G401 (cell line): ENCODE data around the gene KRT35. TPM values are rescaled to one million over a fixed set of nuclear protein-coding genes. Genes with fewer than 3 reads are reported as not detected.

Source experiments
- DNase-seq: peaks from one replicate; pipeline ENCODE4 v3.0.0-alpha.2; 2015; ENCODE audit warnings: low spot score
- in situ Hi-C: cut with HindIII; loops from 2 replicates; pipeline ENCODE4 v1.10.0; 2016; ENCODE audit warnings: low sequenced_read_pairs, mixed read lengths
- total RNA-seq: library from RNA; depleted of rRNA; stranded (reverse); fragments of >200 nt; shearing (Covaris generic); gene quantifications from 2 replicates; pipeline ENCODE4 v1.2.3, GENCODE V29; 2014; rRNA removed

The KRT35 gene
- not detected in 2 replicates for total RNA-seq

DNA sequence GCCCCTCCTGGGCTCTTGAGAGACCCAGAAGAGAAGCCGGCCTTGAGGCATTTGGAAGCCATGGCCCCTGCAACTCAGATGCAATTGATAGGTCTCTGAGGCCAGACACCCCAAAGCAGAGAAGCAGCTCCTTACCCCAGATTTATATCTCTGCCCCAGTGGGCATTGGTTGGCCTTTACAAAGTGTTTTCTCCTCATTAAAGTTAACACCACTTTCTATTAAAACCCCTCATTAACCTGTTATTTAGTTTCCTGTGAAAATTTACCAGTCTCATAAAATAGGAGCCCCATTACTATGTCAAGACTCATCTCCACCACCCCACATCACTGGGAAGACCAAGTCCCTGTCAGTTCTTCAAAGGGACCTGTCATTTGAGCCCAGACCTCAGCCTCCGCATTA, at the start of gene KRT35:
Gene KRT35 (minus strand): TSS at position 116 of the 400 bp plus-strand sequence. CDS start 54 bp downstream, at position 62.
- DNase-seq: no peak
- in situ Hi-C loops: no loop called here

DNA sequence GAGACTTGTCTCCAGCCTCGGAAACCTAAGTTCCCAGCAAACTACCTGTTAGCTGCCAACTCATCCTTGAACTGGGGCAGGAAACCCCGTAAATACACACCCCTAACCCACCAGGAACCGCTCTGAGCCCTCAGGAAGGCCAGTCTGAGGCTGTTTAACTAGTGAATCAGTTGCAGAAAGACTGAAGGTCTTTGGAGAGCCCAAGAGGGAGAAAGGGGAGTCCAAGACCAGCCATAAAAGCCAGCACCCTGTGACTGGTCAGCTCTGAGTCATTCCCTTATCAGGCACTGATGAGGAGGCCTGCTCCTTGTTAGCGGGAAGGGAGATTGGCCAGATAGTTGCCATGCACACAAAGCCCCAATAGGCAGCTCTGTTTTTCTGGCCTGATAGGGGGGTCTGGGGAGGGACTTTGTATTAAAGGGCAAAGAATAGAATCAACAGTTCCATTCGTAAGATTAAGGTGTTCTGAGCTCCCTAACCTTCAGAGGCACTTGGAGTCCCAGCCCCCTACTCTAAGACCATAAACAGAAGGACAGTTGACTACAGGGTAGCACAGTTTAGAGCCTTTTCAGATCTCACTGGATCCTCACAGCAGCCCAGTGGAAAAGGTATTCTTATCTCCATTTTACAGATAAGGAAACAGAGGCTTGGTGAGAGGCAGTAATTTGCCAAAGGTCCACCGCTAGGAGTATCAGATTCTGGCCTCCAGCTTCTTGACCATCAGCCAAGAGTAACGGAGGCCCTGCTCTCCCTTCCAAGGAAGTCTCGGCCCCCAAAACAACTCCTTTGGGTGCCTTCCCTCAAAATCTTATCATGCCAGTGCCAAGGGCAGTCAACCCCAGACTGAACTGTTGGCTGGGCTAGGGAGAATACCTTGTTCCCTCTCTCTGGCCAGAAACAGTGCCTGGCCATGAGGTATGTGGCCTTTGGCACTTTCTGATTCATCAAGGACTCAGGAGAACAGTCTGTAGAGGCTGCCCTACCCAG, 49.4 kb upstream of the KRT35 start:
- DNase-seq: no peak
- in situ Hi-C loops: no loop called here

DNA sequence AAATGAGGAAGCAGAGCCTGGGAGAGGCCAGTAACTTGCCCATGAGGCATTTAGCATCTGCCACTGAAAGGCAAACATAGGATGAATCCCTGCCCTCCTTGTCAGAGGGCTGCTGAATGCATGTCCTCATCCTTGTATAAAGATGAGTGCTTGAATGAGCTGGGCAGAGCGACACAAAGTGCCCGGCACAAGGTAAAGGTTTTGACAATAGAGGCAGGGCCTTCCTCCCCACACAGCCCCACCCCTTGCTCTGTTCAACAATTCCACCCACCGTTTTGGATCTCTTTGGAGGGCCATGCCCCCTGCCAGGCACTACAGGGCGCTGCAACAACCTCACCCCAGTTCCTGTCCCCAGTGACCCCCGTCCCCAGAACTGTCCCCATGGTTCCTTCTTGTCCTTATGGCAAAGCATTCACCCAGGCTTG, 48.6 kb upstream of the KRT35 start:
- DNase-seq: no peak
- in situ Hi-C loops: no loop called here

- no peak for DNase-seq
- in situ Hi-C loops: no loop called here
Observed at GRCh38 chr17:41528959-41529353, 48.0 kb upstream of the KRT35 start.

DNA sequence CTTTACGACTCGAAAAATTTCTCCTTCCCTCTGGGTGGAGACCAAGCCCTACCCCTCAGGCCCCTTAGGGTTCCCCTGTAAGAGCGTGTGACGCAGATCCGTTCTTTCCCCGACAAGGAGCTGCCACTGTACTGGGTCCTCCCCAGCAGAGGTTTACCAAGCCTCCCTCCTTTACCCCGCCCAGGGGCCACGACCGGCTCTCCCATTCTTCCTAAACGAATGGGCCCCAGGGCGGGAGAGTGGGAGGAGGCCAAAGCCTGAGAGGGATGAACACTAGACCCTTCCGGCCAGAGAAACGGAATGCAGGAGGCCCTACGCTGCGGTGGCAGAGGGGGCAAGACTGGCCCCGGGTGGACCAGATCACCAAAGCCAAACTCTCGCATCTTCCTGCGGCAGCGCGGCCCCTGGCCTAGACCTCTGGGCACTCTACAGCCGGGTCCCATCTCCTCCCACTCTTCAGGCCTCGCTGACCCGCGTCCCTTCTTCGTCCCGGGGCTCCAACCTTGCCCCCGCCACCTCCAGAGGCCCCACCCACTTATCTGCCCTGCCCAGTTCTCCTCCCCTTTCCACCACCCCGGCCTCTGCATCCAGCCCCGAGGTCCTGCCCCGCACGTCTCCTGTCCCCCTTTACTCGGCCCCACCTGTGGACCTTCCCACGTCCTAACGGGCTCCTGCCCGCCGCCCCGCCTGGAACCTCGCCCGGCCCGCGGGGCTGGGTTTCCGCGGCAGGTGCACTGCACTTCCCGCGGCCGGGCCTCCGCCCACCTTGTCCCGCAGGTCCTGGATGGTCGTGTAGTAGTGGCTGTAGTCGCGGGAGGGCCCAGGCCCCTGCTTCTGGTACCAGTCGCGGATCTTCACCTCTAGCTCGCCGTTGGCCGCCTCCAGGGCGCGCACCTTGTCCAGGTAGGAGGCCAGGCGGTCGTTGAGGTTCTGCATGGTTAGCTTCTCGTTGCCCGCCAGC, 46.4 kb upstream of the KRT35 start:
- DNase-seq: peak; percentile 46

DNA sequence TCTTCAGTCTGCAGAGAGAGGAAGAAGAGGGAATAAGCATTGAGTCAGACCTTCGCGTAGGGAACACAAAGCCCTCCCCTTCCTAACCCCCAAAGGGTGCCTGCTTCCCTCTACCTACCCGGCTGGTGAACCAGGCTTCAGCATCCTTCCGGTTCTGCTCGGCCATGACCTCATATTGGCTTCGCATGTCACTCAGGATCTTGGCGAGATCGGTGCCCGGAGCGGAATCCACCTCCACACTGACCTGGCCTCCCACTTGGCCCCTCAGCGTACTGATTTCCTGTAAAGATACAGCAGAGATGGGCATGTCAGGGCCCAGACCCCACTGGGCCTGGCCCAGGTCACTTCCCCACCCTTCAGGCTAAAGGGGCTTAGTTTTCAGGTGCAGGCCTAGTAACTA, 43.3 kb upstream of the KRT35 start:
- DNase-seq: no peak
- in situ Hi-C loops: no loop called here

More for the DNA sequence above, 46.4 kb upstream of the KRT35 start:
- in situ Hi-C loops: no loop called here

DNA sequence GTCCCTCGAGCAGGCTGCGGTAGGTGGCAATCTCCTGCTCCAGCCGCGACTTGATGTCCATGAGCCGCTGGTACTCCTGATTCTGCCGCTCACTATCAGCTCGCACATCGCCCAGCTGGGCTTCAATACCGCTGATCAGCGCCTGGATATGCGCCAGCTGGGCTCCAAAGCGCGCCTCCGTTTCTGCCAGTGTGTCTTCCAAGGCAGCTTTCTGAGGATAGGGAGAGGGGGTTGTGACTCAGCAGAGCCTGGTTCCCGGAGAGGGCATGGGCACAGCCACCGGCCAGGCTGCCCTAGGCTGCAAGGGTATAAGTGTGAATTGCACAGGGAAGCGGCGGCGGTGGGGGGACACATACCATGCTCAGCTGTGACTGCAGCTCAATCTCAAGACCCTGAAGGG, 42.8 kb upstream of the KRT35 start:
- in situ Hi-C loops: no loop called here
- no peak for DNase-seq

- in situ Hi-C loops: no loop called here
Observed at GRCh38 chr17:41523225-41523593, 42.3 kb upstream of the KRT35 start.

DNA sequence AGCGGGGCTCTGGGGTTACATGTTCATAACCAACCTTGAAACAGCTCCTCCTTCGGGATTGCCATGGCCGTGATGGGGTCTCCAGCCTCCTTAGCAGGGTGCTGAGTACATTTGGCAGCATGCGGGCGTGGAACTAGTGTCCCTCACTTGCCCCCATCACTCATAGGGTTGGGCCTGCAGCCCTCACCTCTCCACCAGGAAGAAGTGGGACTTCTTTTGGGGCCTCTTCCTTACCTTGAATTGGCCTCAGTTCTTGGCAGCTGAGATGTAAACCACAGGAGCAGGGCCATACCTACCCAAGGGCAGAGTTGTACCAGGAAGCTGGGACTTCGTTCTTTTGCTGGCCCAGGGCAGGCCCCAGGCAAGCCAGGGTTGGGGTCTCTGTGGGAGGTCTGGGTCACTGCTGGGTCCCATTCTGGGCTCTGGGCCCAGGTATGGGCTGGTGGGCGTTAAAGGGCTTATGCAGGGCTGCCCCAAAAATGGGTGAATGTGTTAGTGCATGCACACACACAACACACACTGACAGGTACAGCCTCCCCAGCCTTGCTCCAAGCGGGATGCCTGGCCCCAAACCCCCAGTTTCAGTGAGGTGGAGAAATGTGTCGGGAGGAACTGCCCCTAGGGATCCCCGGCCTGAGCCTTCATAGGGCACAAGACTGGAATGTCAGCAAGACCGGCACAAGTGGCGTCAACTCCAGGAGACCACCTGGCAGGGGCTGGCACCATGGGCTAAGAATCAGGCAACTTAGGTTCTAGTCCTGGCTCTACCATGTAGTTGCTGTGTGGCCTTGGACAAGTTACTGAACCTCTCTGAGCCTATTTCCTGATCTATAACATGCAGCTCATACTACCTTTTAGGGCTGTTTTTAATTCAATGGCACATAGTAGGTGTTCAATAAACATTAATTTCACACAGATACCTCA, 41.6 kb upstream of the KRT35 start:
- in situ Hi-C loops: no loop called here
- DNase-seq: no peak

More at GRCh38 chr17:41523225-41523593, 42.3 kb upstream of the KRT35 start:
- no peak for DNase-seq

DNA sequence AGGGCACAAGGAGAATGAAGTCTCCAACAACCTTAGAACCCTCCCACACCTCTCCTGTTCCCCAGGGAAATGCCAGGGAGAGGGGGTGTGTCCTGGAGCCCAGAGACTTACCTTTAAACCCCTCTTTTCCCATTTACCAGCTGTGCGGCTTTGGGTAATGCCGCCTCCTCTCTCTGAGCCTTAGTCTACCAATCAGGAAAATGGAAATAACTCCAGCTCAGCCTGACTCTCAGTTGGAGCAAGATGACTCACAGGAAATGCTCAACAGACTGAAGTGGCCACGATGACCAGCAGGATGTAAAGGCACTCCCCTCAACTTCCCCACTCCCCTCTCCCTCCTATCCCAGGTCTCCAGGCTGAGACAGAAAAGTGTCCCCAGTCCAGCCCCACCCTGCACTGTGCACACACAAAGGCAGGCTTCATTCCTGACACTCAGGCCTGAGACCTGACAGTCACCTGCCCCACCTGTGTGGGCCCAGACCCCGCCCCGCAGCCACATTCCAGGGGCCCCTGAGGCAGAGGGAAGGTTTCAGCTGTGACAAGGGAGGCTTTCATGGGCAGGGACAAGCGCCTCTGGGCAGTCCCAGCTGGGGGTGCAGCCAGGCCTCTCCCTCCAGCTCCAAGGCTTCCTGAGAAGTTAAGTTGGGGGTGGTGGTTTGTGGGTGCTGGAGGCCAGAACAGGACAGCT, 40.8 kb upstream of the KRT35 start:
- DNase-seq: no peak
- in situ Hi-C loops: no loop called here

DNA sequence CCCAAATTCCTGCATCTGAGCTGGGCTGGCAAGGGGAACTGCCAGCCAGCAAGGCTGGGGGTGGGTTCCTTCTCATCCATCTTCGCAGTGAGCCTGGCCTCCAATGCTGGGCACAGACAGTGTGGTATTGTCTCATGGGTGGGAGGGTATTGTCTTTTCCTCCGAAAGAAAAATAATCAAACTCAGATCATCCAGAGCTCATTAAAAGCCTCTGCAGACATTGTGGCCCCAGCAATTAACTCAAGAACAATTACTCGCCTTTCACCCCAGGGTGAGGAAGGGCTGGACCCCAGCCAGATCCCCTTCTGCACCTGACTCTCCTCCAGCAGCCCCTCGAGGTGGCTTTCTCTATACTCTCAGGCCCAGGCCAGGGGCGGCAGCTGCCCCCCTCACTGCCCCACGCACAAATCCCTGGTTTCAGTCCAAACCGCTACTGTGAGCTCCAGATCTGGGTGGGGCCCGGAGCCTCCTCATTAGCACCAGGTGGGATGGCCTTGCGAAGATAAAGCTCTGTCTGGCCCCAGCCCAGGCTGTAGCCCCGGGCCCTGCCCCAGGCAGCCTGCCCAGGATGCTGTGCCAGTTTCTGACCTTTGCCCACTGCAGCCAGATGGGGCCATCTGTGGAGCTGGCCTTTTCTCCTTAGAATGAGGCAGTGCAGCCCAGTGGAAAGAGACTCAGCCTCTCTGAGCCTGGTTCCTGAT, 40.0 kb upstream of the KRT35 start:
- in situ Hi-C loops: no loop called here
- no peak for DNase-seq

DNA sequence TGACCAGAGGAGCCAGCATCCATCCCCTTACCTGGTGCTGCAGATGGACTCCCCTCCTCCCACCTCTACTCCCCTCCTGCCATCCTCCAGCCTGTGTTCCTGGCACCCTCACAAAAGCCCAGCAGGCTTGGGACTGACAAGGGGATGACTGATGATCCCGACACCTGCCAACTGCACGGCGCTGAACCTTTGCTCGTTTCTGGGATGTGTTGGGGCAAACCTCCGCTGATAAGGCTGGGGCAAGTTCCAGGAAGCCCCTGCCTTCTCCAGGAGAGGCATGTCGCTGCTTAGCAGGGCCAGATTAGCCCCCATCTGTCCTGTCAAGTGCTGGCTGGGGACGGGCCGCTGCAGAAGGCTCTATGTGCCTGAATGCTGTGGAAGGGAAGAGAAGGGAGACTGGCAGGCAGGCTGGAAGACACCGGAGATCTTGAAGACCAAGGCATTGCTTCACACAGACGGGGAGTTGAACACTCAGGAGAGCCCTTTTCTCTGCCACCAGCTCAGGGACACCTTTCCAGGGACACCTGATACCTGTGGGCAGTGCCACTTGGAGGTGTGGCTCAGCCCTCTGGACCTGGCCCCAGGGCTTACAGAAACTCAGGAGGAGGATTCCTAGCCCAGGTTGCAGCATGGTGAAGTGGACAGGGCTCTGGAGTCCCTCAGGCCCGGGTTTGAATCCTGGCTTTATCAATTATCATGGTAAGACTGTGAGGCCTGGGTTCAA, 38.7 kb upstream of the KRT35 start:
- DNase-seq: peak; percentile 76
- in situ Hi-C loops: no loop called here

DNA sequence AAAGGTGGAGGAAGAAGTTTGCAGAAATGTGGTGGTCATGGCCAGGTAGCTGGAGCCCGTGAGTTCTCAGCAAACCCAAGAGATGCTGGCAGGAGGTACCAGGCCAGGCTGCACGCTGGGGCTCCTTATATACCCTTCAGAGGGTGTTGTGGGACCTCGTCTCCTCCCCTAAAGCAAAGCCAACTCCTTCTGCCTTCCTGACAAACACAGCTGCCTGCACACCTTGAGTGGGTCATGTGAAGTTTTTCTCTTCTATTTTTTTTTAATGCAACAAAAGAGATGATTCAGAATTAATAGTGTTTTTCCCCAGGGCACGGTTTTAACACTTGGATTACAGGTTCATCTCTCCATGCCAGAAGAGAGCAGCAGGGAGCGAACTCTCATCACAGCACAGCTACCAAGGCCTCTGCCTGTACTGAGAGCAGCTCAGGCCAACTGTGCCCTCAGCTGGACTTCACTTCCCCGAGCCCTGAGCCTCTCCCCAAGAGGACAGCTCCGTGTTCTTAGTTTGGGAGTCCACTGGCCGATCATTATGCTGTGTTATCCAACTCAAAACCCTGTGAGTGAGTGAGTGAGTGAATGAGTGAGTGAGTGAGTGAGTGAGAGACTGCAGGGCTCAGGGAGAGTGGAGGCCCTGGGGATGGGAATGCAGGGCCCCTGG, 38.0 kb upstream of the KRT35 start, which contains the start of gene KRT15:
Gene KRT15 (minus strand): TSS at position 102 of the 661 bp plus-strand sequence. CDS start 63 bp downstream, at position 39.
- in situ Hi-C loops: no loop called here

DNA sequence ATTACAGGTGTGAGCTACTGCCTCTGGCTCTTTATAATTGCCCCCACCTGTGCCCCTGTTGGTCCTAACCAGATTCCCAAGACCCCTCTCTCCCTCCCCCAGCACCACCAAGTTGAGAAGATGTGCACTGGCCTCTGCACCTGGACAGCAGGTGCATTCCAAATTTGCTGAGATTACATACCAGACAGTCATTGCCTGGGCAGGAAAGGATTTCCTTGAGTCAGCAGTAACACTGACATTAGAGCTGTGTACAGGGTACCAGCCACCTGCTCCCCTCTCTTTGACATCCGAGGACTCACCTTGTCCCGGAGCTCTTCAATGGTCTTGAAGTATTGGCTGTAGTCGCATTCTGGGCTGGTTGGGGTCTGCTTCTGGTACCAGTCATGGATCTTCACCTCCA, 37.1 kb upstream of the KRT35 start:
- in situ Hi-C loops: no loop called here
- no peak for DNase-seq

More for the DNA sequence above, 38.0 kb upstream of the KRT35 start, which contains the start of gene KRT15:
- DNase-seq: peak; percentile 46

- DNase-seq: no peak
- in situ Hi-C loops: no loop called here
Observed at GRCh38 chr17:41516830-41517283, 35.9 kb upstream of the KRT35 start.

DNA sequence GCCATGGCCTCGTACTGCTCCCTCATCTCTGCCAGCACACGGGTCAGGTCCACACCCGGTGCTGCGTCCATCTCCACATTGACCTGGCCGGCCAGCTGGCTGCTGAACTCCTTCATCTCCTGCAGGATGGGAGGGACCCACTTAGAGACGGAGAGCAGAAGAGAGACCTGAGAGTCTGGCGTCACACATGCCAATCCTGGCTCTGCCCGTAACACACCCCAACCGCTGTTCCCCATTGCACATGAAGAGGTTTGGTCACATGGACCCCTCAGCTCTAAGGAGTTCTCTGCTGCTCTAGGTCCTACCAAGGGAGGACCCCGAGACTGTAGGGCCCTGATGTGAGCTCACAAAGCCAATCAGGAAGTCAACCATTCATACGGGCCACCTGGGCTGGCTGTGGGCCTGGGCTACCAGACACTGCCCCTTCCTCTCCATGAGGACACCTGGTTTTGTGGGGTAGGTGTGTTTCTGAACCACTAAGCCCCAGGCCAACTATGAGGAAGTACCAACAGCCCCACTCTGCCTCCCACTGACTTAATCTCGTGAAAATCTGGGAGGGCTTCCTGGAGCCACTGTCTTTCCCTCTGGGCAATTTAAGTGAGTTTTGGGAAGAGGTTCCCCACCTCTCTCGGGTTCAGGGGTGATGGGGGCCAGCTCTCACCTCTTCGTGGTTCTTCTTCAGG, 35.3 kb upstream of the KRT35 start:
- in situ Hi-C loops: no loop called here

More for the DNA sequence above, 35.3 kb upstream of the KRT35 start:
- DNase-seq: no peak
